Calu3 (cell line): ENCODE results near the gene MYRIP. TPM values are rescaled to one million over a fixed set of nuclear protein-coding genes. Genes with fewer than 3 reads are reported as not detected.

Experiments
- BruUV-seq: library from RNA; stranded (reverse); fragments of 400-500 nt; replicated peaks from 2 replicates; lab custom pipeline; 2021; lab: Mats Ljungman, UMichigan
- CTCF ChIA-PET: fragments of 300-600 bp; sonication (Branson Sonifier 250); formaldehyde crosslinking; loops from one replicate; lab custom pipeline; 2022; ENCODE audit warnings: antibody characterized with exemption; lab: Charles Lee
- DNase-seq: peaks from one replicate; pipeline ENCODE4 v3.0.0; 2022
- H3K27ac Mint-ChIP-seq: one replicate; pipeline ENCODE4 v1.8.0; 2022; ENCODE audit warnings: mixed read lengths; ENCODE audit not compliant: unreplicated experiment
- H3K27me3 Mint-ChIP-seq: one replicate; pipeline ENCODE4 v1.8.0; 2022; ENCODE audit warnings: mixed read lengths; ENCODE audit not compliant: unreplicated experiment
- H3K36me3 Mint-ChIP-seq: one replicate; pipeline ENCODE4 v1.8.0; 2022; ENCODE audit warnings: mild to moderate bottlenecking, moderate library complexity, mixed read lengths; ENCODE audit not compliant: insufficient read depth, unreplicated experiment
- H3K4me1 Mint-ChIP-seq: one replicate; pipeline ENCODE4 v1.8.0; 2022; ENCODE audit warnings: mild to moderate bottlenecking, low read depth, mixed read lengths; ENCODE audit not compliant: unreplicated experiment
- H3K4me3 Mint-ChIP-seq: one replicate; pipeline ENCODE4 v1.8.0; 2022; ENCODE audit warnings: mild to moderate bottlenecking, low read depth, moderate library complexity, mixed read lengths; ENCODE audit not compliant: unreplicated experiment
- H3K9me3 Mint-ChIP-seq: one replicate; pipeline ENCODE4 v1.8.0; 2022; ENCODE audit warnings: low read depth, mixed read lengths; ENCODE audit not compliant: unreplicated experiment
- CTCF ChIP-seq: fragments of 200-600 bp; IDR thresholded peaks from one replicate; pipeline ENCODE4 v1.8.0; 2022; ENCODE audit warnings: antibody characterized with exemption; ENCODE audit not compliant: unreplicated experiment
- intact Hi-C: fragments of 100-400 bp; cut with micrococcal nuclease; formaldehyde crosslinking; loops from one replicate; pipeline ENCODE4 v1.10.0; 2022; ENCODE audit not compliant: unreplicated experiment
- total RNA-seq: library from RNA; stranded (reverse); gene quantifications from 2 replicates; pipeline ENCODE4 v1.2.3, GENCODE V29; 2022

MYRIP gene
- total RNA-seq, 1 experiment from 2014 or later, result 5.6 TPM

- Mint-ChIP-seq H3K4me1 (no peaks in the 10 kb centered on the region), H3K4me3 (no peak overlapping the region), H3K9me3 (peaks cover 4% of the 10 kb centered on the region), H3K27ac (no peak overlapping the region), H3K36me3 (no peaks in the 10 kb centered on the region), H3K27me3 (no peaks in the 10 kb centered on the region)
- no TSS peak for BruUV-seq
- CTCF ChIA-PET, result no interaction called here
- TF ChIP-seq CTCF, result no peak
- DNase-seq, result no peak
- intact Hi-C loops, result no loop called here
These were observed 161.6 kb downstream of the MYRIP start for GRCh38 chr3:39970982-39971381.

GRCh38 chr3:39971559-39972031 is 162.2 kb downstream of the MYRIP start:
- BruUV-seq, result no TSS peak
- Mint-ChIP-seq H3K9me3 (peaks cover 4% of the 10 kb centered on the region), H3K4me1 (no peaks in the 10 kb centered on the region), H3K27me3 (no peaks in the 10 kb centered on the region), H3K4me3 (no peak overlapping the region), H3K36me3 (no peaks in the 10 kb centered on the region), H3K27ac (no peak overlapping the region)
- no peak for DNase-seq
- intact Hi-C loops, result no loop called here
- TF ChIP-seq CTCF, result no peak
- CTCF ChIA-PET, result no interaction called here

GRCh38 chr3:39972508-39972907 is 163.1 kb downstream of the MYRIP start:
- Mint-ChIP-seq H3K27me3 (no peaks in the 10 kb centered on the region), H3K9me3 (peaks cover 4% of the 10 kb centered on the region), H3K4me3 (no peak overlapping the region), H3K36me3 (no peaks in the 10 kb centered on the region), H3K4me1 (no peaks in the 10 kb centered on the region), H3K27ac (no peak overlapping the region)
- no peak for TF ChIP-seq CTCF
- no peak for DNase-seq
- intact Hi-C loops, result no loop called here
- CTCF ChIA-PET, result no interaction called here
- BruUV-seq, result no TSS peak

- Mint-ChIP-seq H3K27me3 (no peaks in the 10 kb centered on the region), H3K36me3 (no peaks in the 10 kb centered on the region), H3K9me3 (peaks cover 4% of the 10 kb centered on the region), H3K4me3 (no peak overlapping the region), H3K27ac (no peak overlapping the region), H3K4me1 (no peaks in the 10 kb centered on the region)
- CTCF ChIA-PET, result no interaction called here
- no peak for TF ChIP-seq CTCF
- no TSS peak for BruUV-seq
- intact Hi-C loops, result no loop called here
- no peak for DNase-seq
These were observed 167.8 kb downstream of the MYRIP start for GRCh38 chr3:39977058-39977794.
